Stimulated activated CD8-positive, alpha-beta memory T cell treated with anti-CD3 and anti-CD28 coated beads, Interleukin-7, amount 100 ng/mL, for 48 hours (primary cell): Measurements from ENCODE around the gene EHD2.
"Not testable (repeated sequence)": the region's sequence is repeated elsewhere in the genome, so short reads cannot be mapped to it uniquely, and the experiment has no call there.

ENCODE experiments used
- DNase-seq, 2 donors: peaks; one replicate each; pipeline ENCODE4 v3.0.0-alpha.2; 2020; ENCODE audit warnings: low read depth in 1 of 2; ENCODE audit errors: extremely low read depth in 1 of 2

EHD2 gene

GRCh38 chr19:47711652-47712242 is 1.5 kb upstream of the EHD2 start:
- DNase-seq = no peak

GRCh38 chr19:47714339-47714738 is 1.1 kb downstream of the EHD2 start:
- DNase-seq = no peak

GRCh38 chr19:47714855-47715254 is 1.6 kb downstream of the EHD2 start:
- not testable (repeated sequence) for DNase-seq

GRCh38 chr19:47716270-47716937 is 3.2 kb downstream of the EHD2 start:
- DNase-seq = no peak

- not testable (repeated sequence) for DNase-seq
Observed at GRCh38 chr19:47718415-47719046, 5.3 kb downstream of the EHD2 start.

GRCh38 chr19:47719047-47719859 is 6.0 kb downstream of the EHD2 start:
- no peak for DNase-seq

- DNase-seq = no peak
Observed at GRCh38 chr19:47720669-47721422, 7.6 kb downstream of the EHD2 start.

GRCh38 chr19:47723581-47723940 is 10.3 kb downstream of the EHD2 start:
- peak in 1 of 2 donors; percentile 28 for DNase-seq

GRCh38 chr19:47725759-47726401 is 12.7 kb downstream of the EHD2 start:
- DNase-seq = no peak

GRCh38 chr19:47726467-47726866 is 13.2 kb downstream of the EHD2 start:
- no peak for DNase-seq

GRCh38 chr19:47728295-47728694 is 15.1 kb downstream of the EHD2 start:
- DNase-seq = not testable (repeated sequence)

GRCh38 chr19:47729468-47729798 is 16.2 kb downstream of the EHD2 start:
- peak in 1 of 2 donors; percentile 20 for DNase-seq

GRCh38 chr19:47729799-47730520 is 16.7 kb downstream of the EHD2 start:
- DNase-seq = peak in 1 of 2 donors; percentile 60

- no peak for DNase-seq
Observed at GRCh38 chr19:47730521-47730889, 17.3 kb downstream of the EHD2 start.

- DNase-seq = no peak
Observed at GRCh38 chr19:47730910-47731309, 17.7 kb downstream of the EHD2 start.

GRCh38 chr19:47735131-47735530 is 21.9 kb downstream of the EHD2 start:
- DNase-seq = no peak

- no peak for DNase-seq
Observed at GRCh38 chr19:47740866-47741519, 27.8 kb downstream of the EHD2 start.

- DNase-seq = no peak
Observed at GRCh38 chr19:47741544-47742140, 28.4 kb downstream of the EHD2 start.

GRCh38 chr19:47742634-47743033 is 29.4 kb downstream of the EHD2 start:
- no peak for DNase-seq
